ENCODE results near the gene TM4SF4. TPM values are rescaled to one million over a fixed set of nuclear protein-coding genes. Genes with fewer than 3 reads are reported as not detected.

The TM4SF4 gene
- 1 to 10 TPM in 1 of 4 donors, under 1 TPM in 1, not detected in 2; 0.13 to 2.3 TPM for total RNA-seq

- no peaks in the 10 kb centered on the region for H3K27me3 ChIP-seq
- no peak within 1 kb of the TSS for H3K4me3 ChIP-seq
- in situ Hi-C loops (cut with MboI; ENCODE audit: low sequenced_read_pairs in 4 of 4) (loop anchor here in 1 of 4 donors (10.0 kb wide), 1 partner anchor 80 kb away; no protein-coding TSS in a partner anchor), intact Hi-C loops (cut with DNase I; ENCODE audit: low total_unique reads) (loop anchor here (10.0 kb wide), 1 partner anchor 520 kb away; no protein-coding TSS in a partner anchor)
- no peaks in the 10 kb centered on the region for H3K36me3 ChIP-seq
- peaks cover 19 to 25% of the 10 kb centered on the region in 2 donors for H3K4me1 ChIP-seq
- no peak for TF ChIP-seq CTCF (IDR thresholded peaks at IDR 0.05 in 4 of 5, conservative IDR thresholded peaks at IDR 0.05 in 1 of 5)
- TF ChIP-seq POLR2A (IDR thresholded peaks at IDR 0.05) = no peak
- H3K27ac ChIP-seq = peak within 1 kb of the TSS; percentile 35 to 79 (median 69)
- ATAC-seq = no peak
- H3K9me3 ChIP-seq = no peaks in the 10 kb centered on the region
- no peak for DNase-seq
Measured at GRCh38 chr3:149474250-149474817, at the start of gene TM4SF4. Gene TM4SF4 (plus strand): TSS chr3:149474697. CDS start chr3:149474878, 181 bp downstream.

- in situ Hi-C loops (cut with MboI; ENCODE audit: low sequenced_read_pairs in 4 of 4) (no loop called here), intact Hi-C loops (cut with DNase I; ENCODE audit: low total_unique reads) (no loop called here)
- H3K36me3 ChIP-seq = no peaks in the 10 kb centered on the region
- H3K4me1 ChIP-seq = no peaks in the 10 kb centered on the region
- no peak overlapping the region for H3K27ac ChIP-seq
- DNase-seq (no peak), ATAC-seq (no peak)
- no peaks in the 10 kb centered on the region for H3K27me3 ChIP-seq
- H3K4me3 ChIP-seq = no peak overlapping the region
- no peak for TF ChIP-seq POLR2A (IDR thresholded peaks at IDR 0.05)
- H3K9me3 ChIP-seq = no peaks in the 10 kb centered on the region
Measured at GRCh38 chr3:149424918-149425317, 49.6 kb upstream of the TM4SF4 start.

- Histone ChIP-seq H3K4me1 (no peaks in the 10 kb centered on the region), H3K36me3 (no peaks in the 10 kb centered on the region), H3K4me3 (no peak overlapping the region), H3K27me3 (no peaks in the 10 kb centered on the region), H3K27ac (no peak overlapping the region), H3K9me3 (no peaks in the 10 kb centered on the region)
- ATAC-seq (no peak), DNase-seq (no peak)
- TF ChIP-seq POLR2A (IDR thresholded peaks at IDR 0.05) = no peak
- no peak for TF ChIP-seq CTCF (IDR thresholded peaks at IDR 0.05 in 4 of 5, conservative IDR thresholded peaks at IDR 0.05 in 1 of 5)
- in situ Hi-C loops (cut with MboI; ENCODE audit: low sequenced_read_pairs in 4 of 4) = no loop called here
- intact Hi-C loops (cut with DNase I; ENCODE audit: low total_unique reads) = no loop called here
Measured at GRCh38 chr3:149426325-149426724, 48.2 kb upstream of the TM4SF4 start.

GRCh38 chr3:149428087-149428486, 46.4 kb upstream of the TM4SF4 start:
- in situ Hi-C loops (cut with MboI; ENCODE audit: low sequenced_read_pairs in 4 of 4) = no loop called here
- intact Hi-C loops (cut with DNase I; ENCODE audit: low total_unique reads) = no loop called here

GRCh38 chr3:149430216-149430615, 44.3 kb upstream of the TM4SF4 start:
- ATAC-seq = no peak
- H3K36me3 ChIP-seq = no peaks in the 10 kb centered on the region
- TF ChIP-seq POLR2A (IDR thresholded peaks at IDR 0.05) (no peak), CTCF (IDR thresholded peaks at IDR 0.05 in 4 of 5, conservative IDR thresholded peaks at IDR 0.05 in 1 of 5) (no peak)

More at GRCh38 chr3:149428087-149428486, 46.4 kb upstream of the TM4SF4 start:
- DNase-seq = no peak
- Histone ChIP-seq H3K9me3 (no peaks in the 10 kb centered on the region), H3K4me3 (no peak overlapping the region), H3K27ac (no peak overlapping the region), H3K27me3 (no peaks in the 10 kb centered on the region), H3K36me3 (no peaks in the 10 kb centered on the region), H3K4me1 (no peaks in the 10 kb centered on the region)
- ATAC-seq = no peak
- TF ChIP-seq POLR2A (IDR thresholded peaks at IDR 0.05) = no peak

More at GRCh38 chr3:149430216-149430615, 44.3 kb upstream of the TM4SF4 start:
- H3K27ac ChIP-seq = no peak overlapping the region
- in situ Hi-C loops (cut with MboI; ENCODE audit: low sequenced_read_pairs in 4 of 4) (no loop called here), intact Hi-C loops (cut with DNase I; ENCODE audit: low total_unique reads) (no loop called here)
- no peaks in the 10 kb centered on the region for H3K9me3 ChIP-seq
- H3K4me1 ChIP-seq = no peaks in the 10 kb centered on the region
- H3K4me3 ChIP-seq = no peak overlapping the region
- DNase-seq = no peak
- H3K27me3 ChIP-seq = no peaks in the 10 kb centered on the region

Data from gastrocnemius medialis (tissue), 4 donors.